SIG-M5 treated with dmso at 0.1 percent for 504 hours (cell line): ENCODE results near the gene HMGB2.

Experiments used
- DNase-seq: peaks from one replicate; lab custom pipeline; 2025; ENCODE audit not compliant: unreplicated experiment; lab: John Stamatoyannopoulos, UW

The HMGB2 gene

GRCh38 chr4:173334085-173334890, at the start of gene HMGB2:
Gene HMGB2, minus strand, starts transcription at chr4:173334358. Its CDS starts 709 bp downstream, at chr4:173333649.
- peak; percentile 99 for DNase-seq

DNA sequence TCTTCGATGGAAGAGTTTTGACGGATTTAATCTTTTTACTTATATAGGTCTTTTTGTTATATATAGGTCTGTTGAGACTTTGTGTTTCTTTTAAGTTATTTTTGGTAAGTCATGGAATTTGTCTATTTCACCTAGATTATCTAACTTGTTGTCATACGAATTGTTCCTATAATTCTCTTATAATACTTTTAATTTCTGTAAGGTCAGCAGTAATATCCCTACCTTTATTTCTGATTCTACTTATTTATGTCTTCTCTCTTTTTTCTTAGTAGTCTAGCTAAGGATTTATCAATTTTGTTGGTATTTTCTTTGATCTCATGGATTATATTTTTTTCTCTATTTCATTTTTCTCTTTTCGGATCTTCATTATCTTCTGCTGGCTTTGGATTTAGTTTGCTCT, 48.2 kb upstream of the HMGB2 start:
- DNase-seq = no peak

DNA sequence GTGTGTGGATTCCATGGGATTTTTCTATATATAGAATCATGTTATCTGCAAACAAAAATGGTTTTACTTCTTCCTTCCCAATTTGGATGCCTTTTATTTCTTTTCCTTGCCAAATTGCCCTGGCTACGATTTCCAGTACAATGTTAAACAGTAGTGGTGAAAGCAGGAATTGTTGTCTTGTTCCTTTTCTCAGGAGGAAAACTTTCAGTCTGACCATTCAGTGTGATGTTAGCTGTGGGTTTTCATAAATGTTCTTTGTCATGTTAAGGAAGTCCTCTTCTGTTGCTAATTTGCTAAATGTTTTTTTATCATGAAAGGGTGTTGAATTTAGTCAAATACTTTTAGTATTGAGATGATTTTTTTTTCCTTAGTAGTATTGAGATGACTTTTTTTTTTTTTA, 47.5 kb upstream of the HMGB2 start:
- DNase-seq = no peak

GRCh38 chr4:173380987-173381386, 46.8 kb upstream of the HMGB2 start:
- DNase-seq = no peak

GRCh38 chr4:173379929-173380328, 45.8 kb upstream of the HMGB2 start:
- DNase-seq = no peak

- no peak for DNase-seq
These were observed 40.4 kb upstream of the HMGB2 start for GRCh38 chr4:173374588-173374987.

GRCh38 chr4:173371292-173372192, 37.4 kb upstream of the HMGB2 start:
- peak; percentile 53 for DNase-seq

DNA sequence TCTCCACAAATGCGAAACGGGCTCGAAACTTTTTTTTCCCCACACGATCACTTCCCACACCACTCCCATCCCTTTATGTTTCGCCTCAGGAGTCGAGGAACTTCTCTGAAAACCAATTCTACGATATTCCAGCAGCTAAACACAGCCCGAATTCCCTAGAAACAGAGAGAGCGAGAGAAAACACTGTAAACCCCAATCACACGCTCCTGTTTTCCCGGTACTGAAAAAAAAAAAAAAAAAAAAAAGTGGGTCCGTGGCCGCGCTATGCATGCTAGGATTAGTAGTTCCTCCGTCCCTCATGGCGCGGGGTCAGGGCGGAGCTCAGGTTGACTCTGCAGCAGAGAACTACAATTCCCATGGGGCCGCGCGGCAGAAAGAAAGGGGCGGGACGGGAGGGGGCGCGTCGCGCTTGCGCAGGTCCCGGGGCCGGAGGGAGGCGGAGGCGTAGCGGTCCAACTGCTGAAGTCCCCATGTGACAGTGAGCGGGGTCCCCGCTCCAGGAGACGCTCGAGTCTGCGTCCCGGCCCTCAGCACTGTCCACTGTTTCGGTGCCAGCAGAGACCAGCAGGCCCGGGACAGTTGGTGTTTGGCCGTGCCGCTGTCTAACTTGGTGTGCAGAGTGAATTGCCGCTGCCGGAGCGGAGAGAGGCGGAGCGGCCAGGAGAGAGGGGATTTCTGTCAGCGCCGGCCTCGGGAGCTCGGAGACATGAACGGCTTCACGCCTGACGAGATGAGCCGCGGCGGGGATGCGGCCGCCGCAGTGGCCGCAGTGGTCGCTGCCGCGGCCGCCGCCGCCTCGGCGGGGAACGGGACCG, 36.5 kb upstream of the HMGB2 start, which contains the start of gene SAP30:
Gene SAP30 (plus strand): TSS at position 478 of the 815 bp plus-strand sequence. CDS start 229 bp downstream, at position 707.
- DNase-seq = peak; percentile 94

- DNase-seq = no peak
These were observed 35.9 kb upstream of the HMGB2 start for GRCh38 chr4:173370130-173370476.

- peak; percentile 4 for DNase-seq
These were observed 33.8 kb upstream of the HMGB2 start for GRCh38 chr4:173367946-173368345.

DNA sequence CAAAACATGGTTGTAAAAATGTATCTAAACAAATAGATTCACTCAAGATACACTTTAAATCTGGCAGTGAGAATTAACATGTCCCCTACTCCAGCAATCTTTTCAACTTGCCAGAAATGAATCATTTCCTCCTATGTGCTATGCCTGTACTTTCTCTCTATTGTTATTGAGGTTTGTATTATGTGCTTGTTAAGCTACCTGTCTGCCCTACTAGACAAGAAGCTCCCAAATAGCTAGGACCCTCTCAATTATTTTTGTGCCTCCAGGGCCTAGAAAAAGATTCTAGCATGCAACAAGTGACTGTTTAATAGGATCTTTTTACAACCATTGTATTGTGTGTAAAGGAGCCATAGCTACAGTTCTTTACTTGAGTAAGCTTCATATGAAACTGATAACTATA, 33.1 kb upstream of the HMGB2 start:
- no peak for DNase-seq

GRCh38 chr4:173365359-173365996, 31.3 kb upstream of the HMGB2 start:
- no peak for DNase-seq

- DNase-seq = no peak
These were observed 28.5 kb upstream of the HMGB2 start for GRCh38 chr4:173362666-173363065.

DNA sequence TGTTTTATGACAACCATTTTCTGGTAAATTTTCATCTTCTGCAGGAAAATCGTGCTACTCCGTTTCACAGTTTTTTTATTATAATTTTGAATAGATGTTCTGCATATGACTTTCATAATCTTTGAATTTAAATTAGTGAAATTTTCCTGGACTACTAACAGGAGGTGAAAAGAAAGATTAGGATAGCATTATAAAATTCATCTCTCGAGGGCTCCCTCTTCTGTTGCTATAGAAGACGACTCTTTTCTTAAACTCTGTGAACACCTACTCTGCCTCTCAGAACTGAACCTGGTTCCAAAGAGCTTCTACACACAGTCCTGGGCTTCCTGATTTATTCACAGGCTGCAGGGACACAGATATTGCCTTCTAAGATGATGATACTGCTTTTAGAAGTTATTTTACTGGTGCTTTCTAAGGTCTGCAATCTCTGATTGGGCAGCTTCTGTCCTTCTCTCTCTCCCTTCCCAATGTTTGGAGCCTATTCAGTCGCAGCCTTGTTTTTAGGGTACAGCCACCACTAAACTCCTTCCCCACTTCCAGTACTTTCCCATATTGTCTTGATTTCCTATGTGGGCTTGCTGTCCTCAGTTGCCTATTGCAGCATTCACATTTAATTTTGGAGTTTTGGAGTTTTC, 26.5 kb upstream of the HMGB2 start:
- peak; percentile 11 for DNase-seq

DNA sequence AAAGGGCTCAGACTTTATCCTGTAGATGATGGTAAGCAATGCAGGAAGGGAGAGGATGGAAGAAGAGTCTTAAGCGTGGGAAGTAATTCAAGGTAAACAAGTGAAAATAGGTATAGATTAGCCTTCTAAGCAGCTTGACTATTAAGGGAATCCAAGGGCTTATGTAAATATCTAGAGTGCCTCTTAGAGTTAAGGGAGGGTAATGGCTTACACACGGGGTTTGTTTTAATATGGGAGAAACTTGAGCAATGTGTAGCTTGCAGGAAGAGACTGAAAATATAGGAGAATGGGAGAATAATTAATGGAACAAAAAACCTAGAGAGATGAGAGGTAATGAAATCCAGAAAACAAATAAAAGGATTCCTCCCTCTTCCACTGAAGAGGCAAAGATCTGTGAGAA, 23.8 kb upstream of the HMGB2 start:
- DNase-seq = no peak

DNA sequence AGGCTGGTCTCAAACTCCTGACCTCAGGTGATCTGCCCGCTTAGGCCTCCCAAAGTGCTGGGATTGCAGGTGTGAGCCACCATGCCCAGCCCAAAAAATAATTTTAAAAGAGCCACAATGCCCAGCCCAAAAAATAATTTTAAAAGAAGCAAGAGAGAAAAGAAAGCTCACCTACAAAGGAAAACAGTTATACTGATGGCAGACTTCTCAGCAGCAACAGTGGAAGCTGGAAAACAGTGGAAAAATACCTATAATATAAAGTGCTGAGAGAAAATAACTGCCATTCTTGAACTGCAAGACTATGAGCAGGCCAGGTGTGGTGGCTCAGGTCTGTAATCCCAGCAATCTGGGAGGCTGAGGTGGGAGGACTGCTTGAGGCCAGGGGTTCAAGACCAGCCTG, 13.3 kb upstream of the HMGB2 start:
- DNase-seq = no peak

DNA sequence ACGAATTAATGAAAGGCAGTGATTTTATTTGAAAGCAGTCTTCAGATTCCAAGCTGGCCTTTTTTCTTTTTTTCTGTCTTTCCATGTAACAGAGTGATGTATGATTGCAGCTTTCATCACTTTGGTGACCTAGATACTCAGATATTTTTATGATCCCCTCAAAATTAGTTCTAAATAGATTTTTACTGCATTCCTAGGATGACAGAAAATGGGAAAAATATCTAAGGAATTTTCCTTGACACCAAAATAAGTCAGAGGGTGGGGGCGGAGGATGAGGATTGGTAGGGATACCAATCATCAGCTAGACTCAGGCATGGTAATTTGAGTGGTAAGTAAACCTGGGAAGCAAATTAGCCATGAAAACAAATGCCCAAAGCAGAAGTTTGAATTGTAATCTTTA, 11.9 kb upstream of the HMGB2 start:
- no peak for DNase-seq

- DNase-seq = peak; percentile 11
These were observed 11.5 kb upstream of the HMGB2 start for GRCh38 chr4:173345648-173346047.

- no peak for DNase-seq
These were observed 9.8 kb upstream of the HMGB2 start for GRCh38 chr4:173343832-173344397.

DNA sequence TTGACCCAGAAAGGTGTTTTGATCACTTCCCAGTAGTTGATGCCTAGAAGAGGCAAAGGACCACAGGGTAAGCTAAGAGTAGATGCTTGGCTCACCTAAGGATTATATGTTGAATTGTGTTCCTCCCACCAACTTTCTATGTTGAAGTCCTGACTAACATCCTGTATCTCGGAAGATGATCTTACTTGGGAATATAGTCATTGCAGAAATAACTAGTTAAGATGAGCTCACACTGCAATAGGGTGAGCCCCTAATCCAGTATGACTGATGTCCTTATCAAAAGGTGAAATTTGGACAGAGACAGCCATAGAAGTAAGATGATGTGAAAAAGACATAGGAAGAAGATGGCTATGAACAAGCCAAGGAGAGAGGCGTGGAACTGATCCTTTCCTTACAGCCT, 3.3 kb upstream of the HMGB2 start:
- DNase-seq = no peak
